Measurements from ENCODE around the gene TXNRD2. TPM values are rescaled to one million over a fixed set of nuclear protein-coding genes. Genes with fewer than 3 reads are reported as not detected.

Gene TXNRD2
- total and polyA plus RNA-seq, 2 experiments from 2014 or later, result 11.2 to 12.4 TPM

DNA sequence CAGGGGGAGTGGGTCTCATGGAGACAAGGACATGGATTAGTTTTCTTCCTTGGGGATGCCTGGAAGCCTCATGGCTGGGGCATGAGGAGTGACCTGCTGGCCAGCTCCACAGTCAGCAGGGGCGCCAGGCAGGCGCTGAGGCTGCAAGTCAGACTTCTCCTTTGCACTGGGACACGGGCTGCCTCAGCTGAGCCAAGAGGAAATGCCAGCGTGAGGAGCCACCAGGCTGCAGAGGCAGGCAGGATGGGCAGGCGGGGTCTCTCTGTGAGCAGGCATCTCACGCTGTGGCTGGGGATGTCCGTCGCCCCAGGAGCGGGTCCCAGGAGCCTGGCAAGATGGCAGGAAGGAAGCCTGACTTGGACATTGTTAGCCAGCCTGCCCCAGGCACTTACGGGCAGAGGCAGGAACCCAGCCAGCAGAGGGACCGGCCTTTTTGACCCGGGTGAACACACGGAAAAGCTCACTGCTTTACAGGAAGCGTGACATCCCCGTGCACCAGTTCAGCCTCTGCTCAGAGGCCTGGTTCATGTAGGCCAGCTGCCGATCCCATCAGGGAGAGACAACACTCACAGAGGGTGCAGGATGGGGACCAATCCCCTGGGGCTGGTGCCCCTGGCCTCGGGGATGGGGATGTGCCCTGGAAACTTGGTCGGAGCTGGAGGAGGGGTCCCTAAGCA, 97.1 kb downstream of the TXNRD2 start (continued):
- TF ChIP-seq, protein P1, sequence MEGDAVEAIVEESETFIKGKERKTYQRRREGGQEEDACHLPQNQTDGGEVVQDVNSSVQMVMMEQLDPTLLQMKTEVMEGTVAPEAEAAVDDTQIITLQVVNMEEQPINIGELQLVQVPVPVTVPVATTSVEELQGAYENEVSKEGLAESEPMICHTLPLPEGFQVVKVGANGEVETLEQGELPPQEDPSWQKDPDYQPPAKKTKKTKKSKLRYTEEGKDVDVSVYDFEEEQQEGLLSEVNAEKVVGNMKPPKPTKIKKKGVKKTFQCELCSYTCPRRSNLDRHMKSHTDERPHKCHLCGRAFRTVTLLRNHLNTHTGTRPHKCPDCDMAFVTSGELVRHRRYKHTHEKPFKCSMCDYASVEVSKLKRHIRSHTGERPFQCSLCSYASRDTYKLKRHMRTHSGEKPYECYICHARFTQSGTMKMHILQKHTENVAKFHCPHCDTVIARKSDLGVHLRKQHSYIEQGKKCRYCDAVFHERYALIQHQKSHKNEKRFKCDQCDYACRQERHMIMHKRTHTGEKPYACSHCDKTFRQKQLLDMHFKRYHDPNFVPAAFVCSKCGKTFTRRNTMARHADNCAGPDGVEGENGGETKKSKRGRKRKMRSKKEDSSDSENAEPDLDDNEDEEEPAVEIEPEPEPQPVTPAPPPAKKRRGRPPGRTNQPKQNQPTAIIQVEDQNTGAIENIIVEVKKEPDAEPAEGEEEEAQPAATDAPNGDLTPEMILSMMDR (conservative IDR thresholded peaks at IDR 0.05; ENCODE audit: low read depth in 2 of 2), result no peak
- TF ChIP-seq, protein P2, sequence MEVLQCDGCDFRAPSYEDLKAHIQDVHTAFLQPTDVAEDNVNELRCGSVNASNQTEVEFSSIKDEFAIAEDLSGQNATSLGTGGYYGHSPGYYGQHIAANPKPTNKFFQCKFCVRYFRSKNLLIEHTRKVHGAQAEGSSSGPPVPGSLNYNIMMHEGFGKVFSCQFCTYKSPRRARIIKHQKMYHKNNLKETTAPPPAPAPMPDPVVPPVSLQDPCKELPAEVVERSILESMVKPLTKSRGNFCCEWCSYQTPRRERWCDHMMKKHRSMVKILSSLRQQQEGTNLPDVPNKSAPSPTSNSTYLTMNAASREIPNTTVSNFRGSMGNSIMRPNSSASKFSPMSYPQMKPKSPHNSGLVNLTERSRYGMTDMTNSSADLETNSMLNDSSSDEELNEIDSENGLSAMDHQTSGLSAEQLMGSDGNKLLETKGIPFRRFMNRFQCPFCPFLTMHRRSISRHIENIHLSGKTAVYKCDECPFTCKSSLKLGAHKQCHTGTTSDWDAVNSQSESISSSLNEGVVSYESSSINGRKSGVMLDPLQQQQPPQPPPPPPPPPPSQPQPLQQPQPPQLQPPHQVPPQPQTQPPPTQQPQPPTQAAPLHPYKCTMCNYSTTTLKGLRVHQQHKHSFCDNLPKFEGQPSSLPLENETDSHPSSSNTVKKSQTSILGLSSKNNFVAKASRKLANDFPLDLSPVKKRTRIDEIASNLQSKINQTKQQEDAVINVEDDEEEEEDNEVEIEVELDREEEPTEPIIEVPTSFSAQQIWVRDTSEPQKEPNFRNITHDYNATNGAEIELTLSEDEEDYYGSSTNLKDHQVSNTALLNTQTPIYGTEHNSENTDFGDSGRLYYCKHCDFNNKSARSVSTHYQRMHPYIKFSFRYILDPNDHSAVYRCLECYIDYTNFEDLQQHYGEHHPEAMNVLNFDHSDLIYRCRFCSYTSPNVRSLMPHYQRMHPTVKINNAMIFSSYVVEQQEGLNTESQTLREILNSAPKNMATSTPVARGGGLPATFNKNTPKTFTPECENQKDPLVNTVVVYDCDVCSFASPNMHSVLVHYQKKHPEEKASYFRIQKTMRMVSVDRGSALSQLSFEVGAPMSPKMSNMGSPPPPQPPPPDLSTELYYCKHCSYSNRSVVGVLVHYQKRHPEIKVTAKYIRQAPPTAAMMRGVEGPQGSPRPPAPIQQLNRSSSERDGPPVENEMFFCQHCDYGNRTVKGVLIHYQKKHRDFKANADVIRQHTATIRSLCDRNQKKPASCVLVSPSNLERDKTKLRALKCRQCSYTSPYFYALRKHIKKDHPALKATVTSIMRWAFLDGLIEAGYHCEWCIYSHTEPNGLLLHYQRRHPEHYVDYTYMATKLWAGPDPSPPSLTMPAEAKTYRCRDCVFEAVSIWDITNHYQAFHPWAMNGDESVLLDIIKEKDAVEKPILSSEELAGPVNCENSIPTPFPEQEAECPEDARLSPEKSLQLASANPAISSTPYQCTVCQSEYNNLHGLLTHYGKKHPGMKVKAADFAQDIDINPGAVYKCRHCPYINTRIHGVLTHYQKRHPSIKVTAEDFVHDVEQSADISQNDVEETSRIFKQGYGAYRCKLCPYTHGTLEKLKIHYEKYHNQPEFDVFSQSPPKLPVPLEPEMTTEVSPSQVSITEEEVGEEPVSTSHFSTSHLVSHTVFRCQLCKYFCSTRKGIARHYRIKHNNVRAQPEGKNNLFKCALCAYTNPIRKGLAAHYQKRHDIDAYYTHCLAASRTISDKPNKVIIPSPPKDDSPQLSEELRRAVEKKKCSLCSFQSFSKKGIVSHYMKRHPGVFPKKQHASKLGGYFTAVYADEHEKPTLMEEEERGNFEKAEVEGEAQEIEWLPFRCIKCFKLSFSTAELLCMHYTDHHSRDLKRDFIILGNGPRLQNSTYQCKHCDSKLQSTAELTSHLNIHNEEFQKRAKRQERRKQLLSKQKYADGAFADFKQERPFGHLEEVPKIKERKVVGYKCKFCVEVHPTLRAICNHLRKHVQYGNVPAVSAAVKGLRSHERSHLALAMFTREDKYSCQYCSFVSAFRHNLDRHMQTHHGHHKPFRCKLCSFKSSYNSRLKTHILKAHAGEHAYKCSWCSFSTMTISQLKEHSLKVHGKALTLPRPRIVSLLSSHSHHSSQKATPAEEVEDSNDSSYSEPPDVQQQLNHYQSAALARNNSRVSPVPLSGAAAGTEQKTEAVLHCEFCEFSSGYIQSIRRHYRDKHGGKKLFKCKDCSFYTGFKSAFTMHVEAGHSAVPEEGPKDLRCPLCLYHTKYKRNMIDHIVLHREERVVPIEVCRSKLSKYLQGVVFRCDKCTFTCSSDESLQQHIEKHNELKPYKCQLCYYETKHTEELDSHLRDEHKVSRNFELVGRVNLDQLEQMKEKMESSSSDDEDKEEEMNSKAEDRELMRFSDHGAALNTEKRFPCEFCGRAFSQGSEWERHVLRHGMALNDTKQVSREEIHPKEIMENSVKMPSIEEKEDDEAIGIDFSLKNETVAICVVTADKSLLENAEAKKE (CRISPR knock-in tag; IDR thresholded peaks at IDR 0.05), result no peak
- no peak for TF ChIP-seq EZH2phosphoT487 (IDR thresholded peaks at IDR 0.05; ENCODE audit: unreplicated experiment)
- no peak for TF ChIP-seq POLR2AphosphoS5 (IDR thresholded peaks at IDR 0.05; ENCODE audit: low read depth)
- TF ChIP-seq EZH2 (IDR thresholded peaks at IDR 0.05; ENCODE audit: low read depth, unreplicated experiment), result no peak
- no peak for TF ChIP-seq JUNB (IDR thresholded peaks at IDR 0.05; ENCODE audit: unreplicated experiment)

DNA sequence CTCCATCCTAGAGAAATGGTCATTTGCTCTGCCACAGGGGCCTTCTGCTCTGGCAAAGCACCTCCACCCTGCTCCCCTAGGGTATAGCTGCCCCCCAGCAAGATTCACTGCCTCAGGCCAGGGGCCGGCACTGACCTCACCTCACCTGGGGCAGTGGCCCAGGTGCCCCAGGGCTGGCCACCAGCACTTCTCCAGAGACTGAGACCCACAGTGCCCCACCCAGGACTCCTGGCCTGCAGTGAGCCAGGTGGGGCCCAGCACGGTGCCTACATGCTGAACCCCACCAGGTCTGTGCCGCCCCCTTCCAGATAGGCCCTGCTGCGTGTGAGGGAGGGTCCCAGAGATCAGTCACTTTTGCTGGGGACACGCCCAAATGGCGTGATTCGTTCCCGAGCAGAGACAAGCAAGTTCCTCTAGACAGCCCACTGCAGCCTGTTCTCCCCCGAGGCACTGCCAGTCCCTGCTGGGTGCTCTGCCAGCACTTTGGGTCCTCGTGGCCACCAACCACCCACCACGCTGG, 97.7 kb downstream of the TXNRD2 start:
- H3K36me3 ChIP-seq (ENCODE audit: insufficient read depth), result no peaks in the 10 kb centered on the region
- no peaks in the 10 kb centered on the region for H3K4me1 ChIP-seq (ENCODE audit: insufficient read depth)
- H3K9me2 ChIP-seq (ENCODE audit: insufficient read depth), result no peaks in the 10 kb centered on the region
- H3K4me2 ChIP-seq, result no peak overlapping the region
- no peak overlapping the region for H3K27ac ChIP-seq (ENCODE audit: low read depth)
- H3K4me3 Mint-ChIP-seq, result no peak overlapping the region
- DNase-seq (ENCODE audit: low spot score), result no peak
- no peaks in the 10 kb centered on the region; the same call in 2 of the 3 replicates for H3K9me3 Mint-ChIP-seq
- H3K27ac Mint-ChIP-seq, result no peak overlapping the region; the same call in 1 of the 2 replicates
- H3K36me3 Mint-ChIP-seq (ENCODE audit: low read depth), result peaks cover 10% of the 10 kb centered on the region; the same call in 2 of the 3 replicates
- H4K20me1 ChIP-seq (replicated peaks; ENCODE audit: insufficient read depth), result peaks cover 6% of the 10 kb centered on the region
- no peaks in the 10 kb centered on the region for H3F3A ChIP-seq (replicated peaks; ENCODE audit: low read depth)
- no peaks in the 10 kb centered on the region for H3K27me3 ChIP-seq (ENCODE audit: insufficient read depth)
- H3K27me3 Mint-ChIP-seq (ENCODE audit: insufficient read depth, low read depth, poor library complexity), result peaks cover 16% of the 10 kb centered on the region
- peaks cover 13% of the 10 kb centered on the region; the same call in 2 of the 3 replicates for H3K4me1 Mint-ChIP-seq
- H3K4me3 ChIP-seq, result no peak overlapping the region
- peaks cover 6% of the 10 kb centered on the region for H3K79me2 ChIP-seq (replicated peaks; ENCODE audit: insufficient read depth)
- H2AFZ ChIP-seq, result no peak overlapping the region
- ATAC-seq, result no peak
- TF ChIP-seq STAT1 (IDR thresholded peaks at IDR 0.05; ENCODE audit: unreplicated experiment) (no peak), ZNF114 (CRISPR knock-in tag; IDR thresholded peaks at IDR 0.05) (no peak), EZH2 (IDR thresholded peaks at IDR 0.05; ENCODE audit: low read depth, unreplicated experiment) (no peak), ZNF331 (CRISPR knock-in tag; IDR thresholded peaks at IDR 0.05; ENCODE audit: low read depth) (no peak)
- TF ChIP-seq, protein P3, sequence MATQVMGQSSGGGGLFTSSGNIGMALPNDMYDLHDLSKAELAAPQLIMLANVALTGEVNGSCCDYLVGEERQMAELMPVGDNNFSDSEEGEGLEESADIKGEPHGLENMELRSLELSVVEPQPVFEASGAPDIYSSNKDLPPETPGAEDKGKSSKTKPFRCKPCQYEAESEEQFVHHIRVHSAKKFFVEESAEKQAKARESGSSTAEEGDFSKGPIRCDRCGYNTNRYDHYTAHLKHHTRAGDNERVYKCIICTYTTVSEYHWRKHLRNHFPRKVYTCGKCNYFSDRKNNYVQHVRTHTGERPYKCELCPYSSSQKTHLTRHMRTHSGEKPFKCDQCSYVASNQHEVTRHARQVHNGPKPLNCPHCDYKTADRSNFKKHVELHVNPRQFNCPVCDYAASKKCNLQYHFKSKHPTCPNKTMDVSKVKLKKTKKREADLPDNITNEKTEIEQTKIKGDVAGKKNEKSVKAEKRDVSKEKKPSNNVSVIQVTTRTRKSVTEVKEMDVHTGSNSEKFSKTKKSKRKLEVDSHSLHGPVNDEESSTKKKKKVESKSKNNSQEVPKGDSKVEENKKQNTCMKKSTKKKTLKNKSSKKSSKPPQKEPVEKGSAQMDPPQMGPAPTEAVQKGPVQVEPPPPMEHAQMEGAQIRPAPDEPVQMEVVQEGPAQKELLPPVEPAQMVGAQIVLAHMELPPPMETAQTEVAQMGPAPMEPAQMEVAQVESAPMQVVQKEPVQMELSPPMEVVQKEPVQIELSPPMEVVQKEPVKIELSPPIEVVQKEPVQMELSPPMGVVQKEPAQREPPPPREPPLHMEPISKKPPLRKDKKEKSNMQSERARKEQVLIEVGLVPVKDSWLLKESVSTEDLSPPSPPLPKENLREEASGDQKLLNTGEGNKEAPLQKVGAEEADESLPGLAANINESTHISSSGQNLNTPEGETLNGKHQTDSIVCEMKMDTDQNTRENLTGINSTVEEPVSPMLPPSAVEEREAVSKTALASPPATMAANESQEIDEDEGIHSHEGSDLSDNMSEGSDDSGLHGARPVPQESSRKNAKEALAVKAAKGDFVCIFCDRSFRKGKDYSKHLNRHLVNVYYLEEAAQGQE (IDR thresholded peaks at IDR 0.05; ENCODE audit: unreplicated experiment), result no peak
- TF ChIP-seq, protein P1 (conservative IDR thresholded peaks at IDR 0.05; ENCODE audit: low read depth in 2 of 2), result no peak
